ENCODE results near the gene MAD1L1.

MAD1L1 gene

DNA sequence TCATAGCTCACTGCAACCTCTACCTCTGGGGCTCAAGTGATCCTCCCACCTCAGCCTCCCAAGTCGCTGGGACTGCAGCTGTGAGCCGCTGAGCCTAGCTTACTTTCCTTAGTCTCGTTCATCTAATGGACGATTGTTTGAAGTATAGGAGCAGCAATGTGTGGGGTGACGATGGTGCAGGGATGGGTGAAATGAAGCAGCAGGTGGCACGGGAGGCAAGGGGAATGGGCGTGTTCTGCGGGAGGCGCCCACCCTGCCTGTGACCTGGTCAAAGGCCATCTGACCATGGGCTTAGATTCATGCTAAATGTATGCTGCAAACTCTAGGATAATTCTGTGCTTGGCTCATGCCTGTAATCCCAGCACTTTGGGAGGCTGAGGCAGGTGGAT lies 210.7 kb downstream of the MAD1L1 start:
- Histone ChIP-seq H3K27ac (no peak overlapping the region), H3K27me3 (peaks cover 19% of the 10 kb centered on the region), H3K9me3 (no peaks in the 10 kb centered on the region), H3K4me1 (ENCODE audit: control insufficient read depth in 1 of 2, insufficient read depth in 1 of 2, low read depth in 1 of 2, low read length in 1 of 2) (peaks cover 14 to 24% of the 10 kb centered on the region in 2 experiments), H3K4me3 (ENCODE audit: low read depth in 1 of 2, low read length in 1 of 2) (no peak overlapping the region), H3K36me3 (no peaks in the 10 kb centered on the region)
- TF ChIP-seq, protein P1, sequence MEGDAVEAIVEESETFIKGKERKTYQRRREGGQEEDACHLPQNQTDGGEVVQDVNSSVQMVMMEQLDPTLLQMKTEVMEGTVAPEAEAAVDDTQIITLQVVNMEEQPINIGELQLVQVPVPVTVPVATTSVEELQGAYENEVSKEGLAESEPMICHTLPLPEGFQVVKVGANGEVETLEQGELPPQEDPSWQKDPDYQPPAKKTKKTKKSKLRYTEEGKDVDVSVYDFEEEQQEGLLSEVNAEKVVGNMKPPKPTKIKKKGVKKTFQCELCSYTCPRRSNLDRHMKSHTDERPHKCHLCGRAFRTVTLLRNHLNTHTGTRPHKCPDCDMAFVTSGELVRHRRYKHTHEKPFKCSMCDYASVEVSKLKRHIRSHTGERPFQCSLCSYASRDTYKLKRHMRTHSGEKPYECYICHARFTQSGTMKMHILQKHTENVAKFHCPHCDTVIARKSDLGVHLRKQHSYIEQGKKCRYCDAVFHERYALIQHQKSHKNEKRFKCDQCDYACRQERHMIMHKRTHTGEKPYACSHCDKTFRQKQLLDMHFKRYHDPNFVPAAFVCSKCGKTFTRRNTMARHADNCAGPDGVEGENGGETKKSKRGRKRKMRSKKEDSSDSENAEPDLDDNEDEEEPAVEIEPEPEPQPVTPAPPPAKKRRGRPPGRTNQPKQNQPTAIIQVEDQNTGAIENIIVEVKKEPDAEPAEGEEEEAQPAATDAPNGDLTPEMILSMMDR (IDR thresholded peaks at IDR 0.05): no peak

GRCh38 chr7:2019711-2020511 lies 212.8 kb downstream of the MAD1L1 start:
- Histone ChIP-seq H3K4me1 (ENCODE audit: control insufficient read depth in 1 of 2, insufficient read depth in 1 of 2, low read depth in 1 of 2, low read length in 1 of 2) (peaks cover 14 to 24% of the 10 kb centered on the region in 2 experiments), H3K27ac (no peak overlapping the region), H3K27me3 (peaks cover 19% of the 10 kb centered on the region), H3K4me3 (ENCODE audit: low read depth in 1 of 2, low read length in 1 of 2) (peak overlapping the region; percentile 49 to 52), H3K9me3 (no peaks in the 10 kb centered on the region), H3K36me3 (no peaks in the 10 kb centered on the region)
- TF ChIP-seq, protein P1 (IDR thresholded peaks at IDR 0.05): no peak

GRCh38 chr7:2019461-2019710 lies 213.4 kb downstream of the MAD1L1 start:
- H3K27me3 ChIP-seq: peaks cover 19% of the 10 kb centered on the region
- H3K4me1 ChIP-seq (ENCODE audit: control insufficient read depth in 1 of 2, insufficient read depth in 1 of 2, low read depth in 1 of 2, low read length in 1 of 2): peaks cover 14 to 24% of the 10 kb centered on the region in 2 experiments
- H3K9me3 ChIP-seq: no peaks in the 10 kb centered on the region
- H3K4me3 ChIP-seq (ENCODE audit: low read depth in 1 of 2, low read length in 1 of 2): peak overlapping the region; percentile 49 to 52
- H3K36me3 ChIP-seq: no peaks in the 10 kb centered on the region
- TF ChIP-seq, protein P1 (IDR thresholded peaks at IDR 0.05): no peak
- H3K27ac ChIP-seq: peak overlapping the region; percentile 69

GRCh38 chr7:2018569-2019460 lies 213.9 kb downstream of the MAD1L1 start:
- H3K36me3 ChIP-seq: no peaks in the 10 kb centered on the region
- H3K27me3 ChIP-seq: peaks cover 19% of the 10 kb centered on the region
- H3K27ac ChIP-seq: peak overlapping the region; percentile 69
- peak overlapping the region; percentile 49 to 52 for H3K4me3 ChIP-seq (ENCODE audit: low read depth in 1 of 2, low read length in 1 of 2)
- peaks cover 14 to 24% of the 10 kb centered on the region in 2 experiments for H3K4me1 ChIP-seq (ENCODE audit: control insufficient read depth in 1 of 2, insufficient read depth in 1 of 2, low read depth in 1 of 2, low read length in 1 of 2)
- TF ChIP-seq, protein P1 (IDR thresholded peaks at IDR 0.05): no peak
- H3K9me3 ChIP-seq: no peaks in the 10 kb centered on the region

- Histone ChIP-seq H3K36me3 (peaks cover 7% of the 10 kb centered on the region), H3K9me3 (no peaks in the 10 kb centered on the region), H3K27ac (no peak overlapping the region), H3K4me3 (ENCODE audit: low read depth in 1 of 2, low read length in 1 of 2) (no peak overlapping the region), H3K4me1 (ENCODE audit: control insufficient read depth in 1 of 2, insufficient read depth in 1 of 2, low read depth in 1 of 2, low read length in 1 of 2) (peaks cover 14 to 24% of the 10 kb centered on the region in 2 experiments), H3K27me3 (peaks cover 19% of the 10 kb centered on the region)
- TF ChIP-seq, protein P1 (IDR thresholded peaks at IDR 0.05): no peak
Measured at GRCh38 chr7:2017914-2018568, 214.7 kb downstream of the MAD1L1 start.
